Left lung (tissue), 10 donors: ENCODE results near the gene TFB2M. TPM values are rescaled to one million over a fixed set of nuclear protein-coding genes. Genes with fewer than 3 reads are reported as not detected.
"Not testable (repeated sequence)": the region's sequence is repeated elsewhere in the genome, so short reads cannot be mapped to it uniquely, and the experiment has no call there.

ENCODE experiments used
- ATAC-seq: fragments of 200-7000 bp; cut with Tn5 transposase; one replicate; pipeline ENCODE4 v1.9.1; 2020; ENCODE audit warnings: moderate library complexity
- DNase-seq, 4 donors: peaks; one replicate each; pipeline ENCODE4 v3.0.0-alpha.2; 2013 to 2020
- H3K27ac ChIP-seq, 2 donors: fragments of 200-600 bp; sonication (generic) in 1 of 2; one replicate each; pipeline versions ENCODE4 v1.5.0 to v1.8.0; 2020 to 2021
- H3K27me3 ChIP-seq, 2 donors: fragments of 200-600 bp; sonication (generic) in 1 of 2; one replicate each; pipeline versions ENCODE4 v1.5.0 to v1.8.0; 2020 to 2021
- H3K36me3 ChIP-seq, 2 donors: fragments of 200-600 bp; sonication (generic) in 1 of 2; one replicate each; pipeline versions ENCODE4 v1.5.0 to v1.8.0; 2020 to 2021
- H3K4me1 ChIP-seq, 2 donors: fragments of 200-600 bp; one replicate each; pipeline ENCODE4 v1.8.0; 2021
- H3K4me3 ChIP-seq, 2 donors: fragments of 200-600 bp; sonication (generic) in 1 of 2; one replicate each; pipeline versions ENCODE4 v1.5.0 to v1.8.0; 2020 to 2021; ENCODE audit warnings: mild to moderate bottlenecking in 1 of 2
- H3K9me3 ChIP-seq, 2 donors: fragments of 200-600 bp; sonication (generic) in 1 of 2; one replicate each; pipeline versions ENCODE4 v1.5.0 to v1.8.0; 2020 to 2021
- CTCF ChIP-seq, 2 donors: fragments of 200-600 bp; sonication (generic) in 1 of 2; IDR thresholded peaks; one replicate each; pipeline versions ENCODE4 v1.5.0 to v1.8.0; 2021; ENCODE audit warnings: antibody characterized with exemption in 2 of 2
- intact Hi-C, 2 donors: fragments of 100-400 bp; cut with DNase I; formaldehyde crosslinking; loops; one replicate each; pipeline versions ENCODE4 v1.11.2 to v1.14.2; 2022
- polyA plus RNA-seq, 6 donors: library from polyadenylated mRNA; unstranded; fragments of 120-200 nt; gene quantifications; one replicate each; pipeline ENCODE4 v1.2.1, GENCODE V29; 2013; ENCODE audit not compliant: insufficient read length in 6 of 6
- total RNA-seq, 2 donors: library from RNA; stranded (reverse); fragmentation: NEBNext Ultra II Directional; extraction: Animal tissue kit (Norgen Biotek cat#: 25700); gene quantifications; one replicate each; pipeline ENCODE4 v1.2.1, GENCODE V29; 2021
- donor health status: DM: no; HTN: yes; CAD: no.
- donor health status: DM: no; HTN: no; CAD: no.

Gene TFB2M
- total and polyA plus RNA-seq, 8 donors: 8.8 to 17.5 (median 16.6) TPM

GRCh38 chr1:246608616-246609376 lies 42.7 kb upstream of the TFB2M start:
- Histone ChIP-seq H3K36me3 (no peaks in the 10 kb centered on the region), H3K27ac (peak overlapping the region; percentile 67 to 80), H3K4me3 (no peak overlapping the region), H3K27me3 (no peaks in the 10 kb centered on the region), H3K4me1 (peaks cover 9 to 25% of the 10 kb centered on the region in 2 donors), H3K9me3 (no peaks in the 10 kb centered on the region)
- intact Hi-C loops: no loop called here
- TF ChIP-seq CTCF (IDR thresholded peaks at IDR 0.05): peak in 1 of 2 donors; percentile 21
- peak; percentile 57 to 91 (median 88) for DNase-seq
- peak; percentile 97 for ATAC-seq

DNA sequence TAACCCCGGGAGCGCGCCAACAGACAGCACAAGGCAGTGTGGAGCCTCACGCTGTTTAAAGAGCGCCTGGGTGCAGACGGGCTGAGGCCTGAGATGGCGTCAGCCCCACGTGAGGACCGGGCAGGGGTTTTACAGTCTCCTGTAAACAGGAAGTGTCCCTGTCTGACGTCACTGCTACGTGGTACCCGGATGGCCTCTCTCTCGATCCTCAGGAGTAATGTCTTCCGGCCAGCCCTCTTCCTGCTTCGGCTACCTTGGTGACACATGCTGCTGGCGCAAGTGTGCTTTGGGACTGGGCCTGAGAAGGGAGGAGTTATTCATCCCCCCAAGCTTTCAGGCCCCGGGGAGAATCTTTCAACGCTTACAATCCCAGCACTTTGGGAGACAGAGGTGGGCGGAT lies 41.4 kb upstream of the TFB2M start:
- DNase-seq (peak in 1 of 4 donors; percentile 40), ATAC-seq (no peak)
- H3K27ac ChIP-seq: no peak overlapping the region
- peaks cover 9 to 25% of the 10 kb centered on the region in 2 donors for H3K4me1 ChIP-seq
- TF ChIP-seq CTCF (IDR thresholded peaks at IDR 0.05): no peak
- H3K9me3 ChIP-seq: no peaks in the 10 kb centered on the region
- H3K36me3 ChIP-seq: no peaks in the 10 kb centered on the region
- no peak overlapping the region for H3K4me3 ChIP-seq
- H3K27me3 ChIP-seq: no peaks in the 10 kb centered on the region
- intact Hi-C loops: no loop called here

- ATAC-seq, H3K4me3 ChIP-seq, H3K27ac ChIP-seq, H3K27me3 ChIP-seq, H3K9me3 ChIP-seq, H3K36me3 ChIP-seq, intact Hi-C loops, DNase-seq: not testable (repeated sequence)
- peaks cover 9 to 28% of the 10 kb centered on the region in 2 donors for H3K4me1 ChIP-seq
Observed at GRCh38 chr1:246605231-246605630, 39.2 kb upstream of the TFB2M start.

DNA sequence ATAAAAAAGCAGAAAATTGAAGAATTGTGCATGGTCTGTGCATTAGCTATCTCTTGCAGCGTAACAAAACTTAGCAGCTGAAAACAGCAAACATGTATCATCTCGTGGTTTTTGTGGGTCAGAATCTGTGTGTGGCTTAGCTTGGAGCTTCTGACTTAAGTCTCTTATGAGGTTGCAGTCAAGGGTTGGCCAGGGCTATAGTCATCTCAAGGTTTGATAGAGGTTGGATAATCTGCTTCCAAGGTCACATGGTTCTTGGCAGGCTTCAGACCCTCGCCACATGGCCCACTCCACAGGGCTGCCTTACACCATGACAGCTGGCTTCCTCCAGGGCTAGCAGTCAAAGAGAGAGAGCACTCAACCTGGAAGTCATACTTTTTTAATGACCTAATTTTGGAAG lies 36.1 kb upstream of the TFB2M start:
- intact Hi-C loops: no loop called here
- no peaks in the 10 kb centered on the region for H3K27me3 ChIP-seq
- no peaks in the 10 kb centered on the region for H3K9me3 ChIP-seq
- ATAC-seq: no peak
- H3K27ac ChIP-seq: no peak overlapping the region
- H3K36me3 ChIP-seq: no peaks in the 10 kb centered on the region
- peaks cover 0 to 3% of the 10 kb centered on the region in 2 donors for H3K4me1 ChIP-seq
- H3K4me3 ChIP-seq: no peak overlapping the region
- TF ChIP-seq CTCF (IDR thresholded peaks at IDR 0.05): no peak
- DNase-seq: no peak

- no peak for DNase-seq
- no peaks in the 10 kb centered on the region for H3K9me3 ChIP-seq
- intact Hi-C loops: no loop called here
Observed at GRCh38 chr1:246600579-246600978, 34.5 kb upstream of the TFB2M start.

More at GRCh38 chr1:246600579-246600978, 34.5 kb upstream of the TFB2M start:
- no peak for TF ChIP-seq CTCF (IDR thresholded peaks at IDR 0.05)
- Histone ChIP-seq H3K27me3 (no peaks in the 10 kb centered on the region), H3K4me3 (no peak overlapping the region), H3K36me3 (no peaks in the 10 kb centered on the region), H3K4me1 (peaks cover 0 to 3% of the 10 kb centered on the region in 2 donors), H3K27ac (no peak overlapping the region)
- no peak for ATAC-seq
